Spinal cord (tissue), 10 donors: ENCODE results near the gene XIAP. TPM values are rescaled to one million over a fixed set of nuclear protein-coding genes. Genes with fewer than 3 reads are reported as not detected.

ENCODE experiments used
- DNase-seq, 6 donors: peaks; one replicate each; pipeline versions ENCODE4 v3.0.0 to v3.0.0-alpha.2; 2013 to 2015; ENCODE audit warnings: low spot score in 6 of 6, low read depth in 4 of 6
- H3K27ac ChIP-seq: one replicate; pipeline ENCODE4 v1.5.1; 2013; ENCODE audit warnings: low read depth, low read length, control low read depth
- H3K27me3 ChIP-seq: one replicate; pipeline ENCODE4 v1.6.1; 2013; ENCODE audit warnings: low read length; ENCODE audit not compliant: control insufficient read depth, insufficient read depth
- H3K36me3 ChIP-seq: one replicate; pipeline ENCODE4 v1.6.1; 2013; ENCODE audit warnings: low read length; ENCODE audit not compliant: control insufficient read depth, insufficient read depth
- H3K4me1 ChIP-seq: one replicate; pipeline ENCODE4 v1.6.1; 2013; ENCODE audit warnings: low read length; ENCODE audit not compliant: control insufficient read depth, insufficient read depth
- H3K4me3 ChIP-seq: one replicate; pipeline ENCODE4 v1.5.1; 2013; ENCODE audit warnings: low read depth, low read length, control low read depth
- H3K9me3 ChIP-seq: one replicate; pipeline ENCODE4 v1.6.1; 2013; ENCODE audit warnings: low read length; ENCODE audit not compliant: control insufficient read depth, insufficient read depth
- WGBS: methylation state at CpG from one replicate; pipeline ENCODE4 v1.1.5; 2013; ENCODE audit warnings: missing lambda C conversion rate; ENCODE audit not compliant: insufficient coverage; 5-methylcytosine and 5-hydroxymethylcytosine counted together
- polyA plus RNA-seq, 2 donors: library from polyadenylated mRNA; unstranded; fragments of 120-200 nt; gene quantifications; one replicate each; pipeline ENCODE4 v1.2.1, GENCODE V29; 2013; ENCODE audit not compliant: insufficient read length in 2 of 2
- small RNA-seq: library from RNA; depleted of rRNA; stranded (forward); fragments of <200 nt; gene quantifications from one replicate; pipeline ENCODE3, GENCODE V24; 2014; ENCODE audit warnings: low replicate concordance
- total RNA-seq, 2 donors: library from RNA; depleted of rRNA in 1 of 2; stranded (reverse); fragments of 120-200 nt in 1 of 2; fragments of >200 nt in 1 of 2; gene quantifications; one replicate each; pipeline versions ENCODE4 v1.2.3 to v1.2.4, GENCODE V29; 2013 to 2014
- donor health status: healthy.

XIAP gene
- total and polyA plus RNA-seq, 4 donors: 47.9 to 74.3 (median 58.7) TPM

DNA sequence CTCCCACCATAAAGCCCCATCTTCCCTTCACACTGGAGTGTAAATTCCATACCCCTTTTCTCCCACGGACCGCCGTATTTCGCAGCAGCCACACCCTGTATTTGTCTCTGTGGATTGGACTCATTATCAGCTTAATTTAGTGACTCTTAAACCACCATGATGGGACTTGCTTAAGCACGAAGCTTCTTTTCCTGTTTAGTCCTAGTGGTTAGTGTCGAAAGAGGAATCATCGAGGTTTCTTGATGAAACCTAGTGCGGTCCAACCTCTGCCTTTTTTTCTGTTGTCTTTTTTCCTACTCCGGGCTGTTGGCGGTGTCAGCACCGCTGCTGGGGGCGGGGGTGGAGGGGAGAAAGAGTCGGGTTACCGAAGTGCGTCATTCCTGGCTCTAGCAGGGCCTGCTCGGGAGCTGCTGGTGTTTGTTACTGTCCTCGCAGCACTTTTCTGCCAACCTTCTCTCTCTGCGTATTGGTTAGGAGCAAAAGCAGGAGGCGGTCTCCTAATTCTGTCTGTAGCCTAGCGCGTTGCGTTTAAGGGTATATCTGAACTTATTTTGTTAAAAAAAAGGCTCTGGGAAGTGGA is 103.0 kb downstream of the XIAP start:
- H3K4me1 ChIP-seq: no peaks in the 10 kb centered on the region
- no peaks in the 10 kb centered on the region for H3K27me3 ChIP-seq
- WGBS: 22% methylated on average over 9 of the region's 22 CpGs
- peak overlapping the region; percentile 63 for H3K4me3 ChIP-seq
- H3K27ac ChIP-seq: peak overlapping the region; percentile 90
- no peaks in the 10 kb centered on the region for H3K36me3 ChIP-seq
- DNase-seq: peak; percentile 60 to 94 (median 70)
- H3K9me3 ChIP-seq: no peaks in the 10 kb centered on the region

Small RNA genes within 50 kb of the gene (small RNA-seq; reads per million reads assigned to genes)
- not detected for gene RF00019
- gene RN7SL190P: not detected
- not detected for gene RNU6-122P

Other genes starting within 250 kb of the XIAP start
- gene THOC2, start 127.0 kb upstream of the XIAP start, total RNA-seq: 10 to 100 TPM; 86.9 to 97.7 TPM
- gene THOC2, start 127.0 kb upstream of the XIAP start, polyA plus RNA-seq: 10 to 100 TPM; 67.2 to 69.6 TPM
- 100 to 1,000 TPM; 122 to 152 TPM for gene STAG2, start 101.7 kb downstream of the XIAP start, total RNA-seq
- 10 to 100 TPM; 54.8 to 77.1 TPM for gene STAG2, start 101.7 kb downstream of the XIAP start, polyA plus RNA-seq